ENCODE results near the gene CHRNB2.

- TF ChIP-seq CTCF (IDR thresholded peaks at IDR 0.05) (no peak), POLR2A (IDR thresholded peaks at IDR 0.05) (no peak)
Measured at GRCh38 chr1:154626456-154627256, 59.1 kb downstream of the CHRNB2 start.
